Activated CD8-positive, alpha-beta memory T cell treated with anti-CD3 and anti-CD28 coated beads, Interleukin-2, amount 10 ng/mL, durations not matched to agents 7 days and 5 days (primary cell): ENCODE data around the gene ADGRG4. TPM values are rescaled to one million over a fixed set of nuclear protein-coding genes. Genes with fewer than 3 reads are reported as not detected.
"Not testable (repeated sequence)": the region's sequence is repeated elsewhere in the genome, so short reads cannot be mapped to it uniquely, and the experiment has no call there.

Experiments
- ATAC-seq: fragments of 150-1000 bp; cut with Tn5 transposase; one replicate; pipeline ENCODE4 v1.10.0; 2021; ENCODE audit warnings: moderate library complexity
- CTCF ChIA-PET: fragments of 350-600 bp; sonication (Branson Sonifier 250); formaldehyde crosslinking; loops from one replicate; lab custom pipeline; 2021; ENCODE audit warnings: antibody characterized with exemption; lab: Charles Lee
- DNase-seq: peaks from one replicate; pipeline ENCODE4 v3.0.0-alpha.2; 2020
- H3K27ac Mint-ChIP-seq: one replicate; pipeline ENCODE4 v1.8.0; 2021; ENCODE audit warnings: mild to moderate bottlenecking, mixed read lengths
- H3K27me3 Mint-ChIP-seq: one replicate; pipeline ENCODE4 v1.8.0; 2021; ENCODE audit warnings: mixed read lengths
- H3K36me3 Mint-ChIP-seq: one replicate; pipeline ENCODE4 v1.8.0; 2021; ENCODE audit warnings: mild to moderate bottlenecking, mixed read lengths
- H3K4me1 Mint-ChIP-seq: one replicate; pipeline ENCODE4 v1.8.0; 2021; ENCODE audit warnings: mixed read lengths
- H3K4me3 Mint-ChIP-seq: one replicate; pipeline ENCODE4 v1.8.0; 2021; ENCODE audit warnings: mild to moderate bottlenecking, moderate library complexity, mixed read lengths
- H3K9me3 Mint-ChIP-seq: one replicate; pipeline ENCODE4 v1.8.0; 2022; ENCODE audit warnings: low read depth, mixed read lengths
- total RNA-seq, 2 experiments: library from RNA; stranded (reverse); gene quantifications; one replicate each; pipeline ENCODE4 v1.2.3, GENCODE V29; 2021

The ADGRG4 gene
- total RNA-seq, 2 experiments from 2014 or later: not detected

DNA sequence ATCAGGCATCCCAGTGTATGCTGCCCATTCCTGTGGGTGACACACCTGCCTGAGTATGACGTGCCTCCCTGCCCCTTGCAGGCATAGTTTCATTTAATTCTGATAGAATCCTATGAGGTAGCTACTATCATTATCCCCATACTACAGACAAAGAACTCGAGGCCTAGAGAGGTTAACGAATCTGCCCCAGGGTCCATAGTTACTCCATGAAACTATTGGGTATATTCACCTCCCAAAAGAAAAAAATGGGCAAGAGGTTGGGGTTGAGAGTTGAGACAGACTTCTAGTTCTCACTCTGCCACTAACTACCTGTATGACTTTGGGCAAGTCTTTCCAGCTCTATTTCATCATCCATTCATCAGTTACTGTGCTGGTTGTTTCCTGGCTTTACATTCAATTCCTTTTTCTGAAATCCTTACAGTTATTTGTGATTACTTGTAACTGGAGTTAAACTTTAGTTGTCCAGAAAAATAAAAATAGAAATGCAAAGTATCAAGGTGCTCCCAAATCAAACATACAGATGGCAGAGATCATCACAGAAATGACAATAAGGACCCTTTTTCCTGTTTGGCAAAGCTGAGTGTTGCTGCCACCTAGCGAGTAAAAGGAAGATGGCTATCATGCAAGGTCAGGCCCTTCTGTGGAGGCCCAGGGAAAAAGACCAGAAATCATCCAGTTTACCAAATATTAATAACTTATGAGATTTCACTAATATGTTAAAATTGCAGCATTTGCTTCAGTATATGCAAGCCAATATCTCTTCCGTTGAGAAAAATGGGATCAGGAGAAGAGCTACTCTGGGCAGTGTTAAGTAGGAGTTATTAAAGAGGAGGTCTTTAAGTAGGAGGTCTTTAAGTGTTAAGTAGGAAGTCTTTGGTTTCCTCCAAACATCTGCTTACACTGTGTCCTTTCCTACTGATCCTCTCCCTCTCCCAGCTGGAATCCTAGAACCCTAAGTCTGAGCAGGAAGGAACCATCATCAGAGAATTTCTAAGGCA, 32.4 kb upstream of the ADGRG4 start:
- H3K36me3 Mint-ChIP-seq: no peaks in the 10 kb centered on the region
- no peaks in the 10 kb centered on the region for H3K9me3 Mint-ChIP-seq
- H3K27ac Mint-ChIP-seq: no peak overlapping the region
- no peaks in the 10 kb centered on the region for H3K27me3 Mint-ChIP-seq
- DNase-seq (peak; percentile 64), ATAC-seq (peak; percentile 79)
- H3K4me3 Mint-ChIP-seq: no peak overlapping the region
- peaks cover 13% of the 10 kb centered on the region for H3K4me1 Mint-ChIP-seq
- CTCF ChIA-PET: interaction anchor here (1.1 to 1.7 kb wide), 12 partner anchors 9 to 242 kb away, joined by 3 to 7 read pairs (median 4); no protein-coding TSS in a partner anchor

DNA sequence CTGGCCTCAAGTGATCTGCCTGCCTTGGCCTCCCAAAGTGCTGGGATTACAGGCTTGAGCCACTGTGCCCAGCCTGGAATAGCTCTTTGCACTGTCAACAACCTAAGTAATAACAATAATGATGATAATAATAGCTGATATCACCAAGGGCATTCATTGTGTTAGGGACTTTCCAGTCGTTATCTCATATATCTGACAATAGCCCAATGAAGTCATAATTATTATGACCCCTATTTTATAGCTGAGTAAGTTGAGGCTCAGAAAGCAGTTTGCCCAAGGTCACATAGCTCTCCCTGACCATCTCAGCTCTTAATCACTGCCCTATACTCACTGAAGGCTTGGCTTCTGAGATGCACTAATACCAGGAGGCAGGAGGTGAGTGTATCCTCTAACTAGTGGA, 30.8 kb upstream of the ADGRG4 start:
- Mint-ChIP-seq H3K9me3 (no peaks in the 10 kb centered on the region), H3K27ac (no peak overlapping the region), H3K4me1 (peaks cover 13% of the 10 kb centered on the region), H3K27me3 (no peaks in the 10 kb centered on the region), H3K36me3 (no peaks in the 10 kb centered on the region), H3K4me3 (no peak overlapping the region)
- ATAC-seq (no peak), DNase-seq (no peak)
- CTCF ChIA-PET: interaction anchor here (1.2 kb wide), 1 partner anchor 19 kb away, joined by 6 read pairs; the partner anchor contains the start of gene MAP7D3

DNA sequence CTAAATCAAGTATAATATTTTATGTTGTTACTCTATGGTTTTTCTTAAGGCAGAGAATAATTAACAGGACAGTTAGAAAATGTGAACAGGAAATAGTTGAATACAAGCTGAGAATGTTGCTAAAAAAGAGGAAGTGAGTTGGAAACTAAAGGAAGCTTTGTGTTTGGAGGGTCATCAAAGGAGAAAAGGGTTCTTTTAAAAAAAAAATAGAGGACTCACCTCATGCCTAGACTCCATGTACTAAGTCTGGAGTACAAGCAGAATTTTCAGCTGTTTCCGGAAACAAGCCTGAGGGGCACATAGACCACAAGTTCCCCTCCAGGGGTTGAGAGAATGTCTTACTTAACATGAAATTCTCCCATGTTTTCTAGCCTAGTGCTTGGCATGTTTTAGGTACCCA, 29.5 kb upstream of the ADGRG4 start:
- DNase-seq: no peak
- no peak overlapping the region for H3K4me3 Mint-ChIP-seq
- no peaks in the 10 kb centered on the region for H3K27me3 Mint-ChIP-seq
- no peak for ATAC-seq
- CTCF ChIA-PET: interaction anchor here (0.8 kb wide), 1 partner anchor 243 kb away, joined by 3 read pairs; no protein-coding TSS in a partner anchor
- peaks cover 13% of the 10 kb centered on the region for H3K4me1 Mint-ChIP-seq
- H3K36me3 Mint-ChIP-seq: no peaks in the 10 kb centered on the region
- H3K27ac Mint-ChIP-seq: no peak overlapping the region
- no peaks in the 10 kb centered on the region for H3K9me3 Mint-ChIP-seq

DNA sequence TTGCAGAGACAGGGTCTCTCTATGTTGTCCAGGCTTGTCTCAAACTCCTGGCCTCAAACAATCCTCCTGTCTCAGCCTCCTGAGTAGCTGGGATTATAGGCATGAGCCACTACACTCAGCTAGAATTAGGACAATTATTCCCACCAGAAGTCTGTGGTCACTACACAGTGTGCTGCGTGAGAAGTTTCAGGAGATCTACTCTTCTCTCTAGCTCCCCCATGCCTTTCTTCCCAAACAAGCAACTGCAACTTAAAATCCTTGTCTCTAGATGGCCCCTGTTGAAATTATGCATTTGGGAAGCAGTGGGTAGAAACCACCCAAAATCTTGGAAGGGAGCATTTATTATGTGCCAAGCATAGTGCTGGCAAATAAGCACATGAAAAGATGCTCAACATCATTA, 28.4 kb upstream of the ADGRG4 start:
- CTCF ChIA-PET: no interaction called here
- Mint-ChIP-seq H3K4me3 (no peak overlapping the region), H3K27ac (no peak overlapping the region), H3K9me3 (no peaks in the 10 kb centered on the region), H3K4me1 (peaks cover 13% of the 10 kb centered on the region), H3K27me3 (no peaks in the 10 kb centered on the region), H3K36me3 (no peaks in the 10 kb centered on the region)
- DNase-seq: no peak
- no peak for ATAC-seq

DNA sequence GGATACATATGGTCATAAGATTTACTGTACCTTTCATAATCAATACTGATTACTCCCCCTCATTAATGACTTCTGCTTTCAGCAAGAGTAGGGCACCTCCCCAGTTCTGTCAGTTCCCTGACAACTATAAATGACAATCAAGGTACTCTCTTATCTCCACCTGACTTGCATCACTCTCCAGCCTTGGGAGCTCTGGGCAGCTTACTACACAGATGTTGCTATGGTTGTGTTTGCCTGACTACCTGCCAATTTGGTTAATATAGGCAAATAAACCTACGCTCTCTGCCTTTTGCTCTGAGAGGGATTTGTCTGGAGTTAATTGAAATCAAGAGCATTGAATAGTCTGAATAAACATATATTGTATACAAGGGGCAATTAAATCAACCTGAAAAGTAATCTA, 26.8 kb upstream of the ADGRG4 start:
- CTCF ChIA-PET: no interaction called here
- Mint-ChIP-seq H3K4me3 (no peak overlapping the region), H3K27ac (no peak overlapping the region), H3K4me1 (peaks cover 13% of the 10 kb centered on the region), H3K27me3 (no peaks in the 10 kb centered on the region), H3K9me3 (no peaks in the 10 kb centered on the region), H3K36me3 (no peaks in the 10 kb centered on the region)
- ATAC-seq (no peak), DNase-seq (no peak)

DNA sequence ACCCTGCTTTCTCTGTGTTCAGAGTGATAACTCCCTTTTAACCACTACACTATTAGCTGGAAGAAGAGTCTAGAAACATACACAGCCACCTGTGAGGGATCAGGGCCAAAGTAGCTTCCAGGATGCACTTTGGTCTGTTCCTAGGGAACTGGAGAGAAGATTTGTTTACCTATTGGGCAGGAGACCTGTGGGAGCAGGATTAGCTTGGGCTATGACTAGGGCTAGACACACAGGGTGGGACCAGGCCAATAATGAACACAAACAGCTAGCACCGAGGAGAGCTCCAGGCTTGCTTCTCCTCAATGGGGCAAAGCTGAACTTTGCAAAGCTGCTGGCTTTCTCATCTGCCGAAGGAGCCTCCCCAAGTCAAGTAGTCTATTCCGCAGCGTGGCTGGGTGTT, 25.2 kb upstream of the ADGRG4 start:
- Mint-ChIP-seq H3K36me3 (no peaks in the 10 kb centered on the region), H3K27ac (no peak overlapping the region), H3K4me1 (peaks cover 13% of the 10 kb centered on the region), H3K9me3 (no peaks in the 10 kb centered on the region), H3K27me3 (no peaks in the 10 kb centered on the region), H3K4me3 (no peak overlapping the region)
- no peak for DNase-seq
- CTCF ChIA-PET: no interaction called here
- no peak for ATAC-seq

DNA sequence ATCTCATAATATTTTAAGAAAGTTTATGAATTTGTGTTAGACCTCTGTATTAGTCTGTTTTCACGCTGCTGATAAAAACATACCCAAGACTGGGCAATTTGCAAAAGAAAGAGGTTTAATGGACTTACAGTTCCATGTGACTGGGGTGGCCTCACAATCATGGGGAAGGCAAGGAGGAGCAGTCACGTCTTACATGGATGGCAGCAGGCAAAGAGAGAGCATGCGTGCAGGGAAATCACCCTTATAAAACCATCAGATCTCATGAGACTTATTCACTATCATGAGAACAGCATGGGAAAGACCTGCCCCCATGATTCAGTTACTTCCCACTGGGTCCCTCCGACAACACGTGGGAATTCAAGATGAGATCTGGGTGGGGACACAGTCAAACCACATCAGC, 14.4 kb upstream of the ADGRG4 start:
- ATAC-seq, H3K36me3 Mint-ChIP-seq, CTCF ChIA-PET, DNase-seq, H3K27me3 Mint-ChIP-seq, H3K27ac Mint-ChIP-seq, H3K9me3 Mint-ChIP-seq, H3K4me3 Mint-ChIP-seq, H3K4me1 Mint-ChIP-seq: not testable (repeated sequence)

DNA sequence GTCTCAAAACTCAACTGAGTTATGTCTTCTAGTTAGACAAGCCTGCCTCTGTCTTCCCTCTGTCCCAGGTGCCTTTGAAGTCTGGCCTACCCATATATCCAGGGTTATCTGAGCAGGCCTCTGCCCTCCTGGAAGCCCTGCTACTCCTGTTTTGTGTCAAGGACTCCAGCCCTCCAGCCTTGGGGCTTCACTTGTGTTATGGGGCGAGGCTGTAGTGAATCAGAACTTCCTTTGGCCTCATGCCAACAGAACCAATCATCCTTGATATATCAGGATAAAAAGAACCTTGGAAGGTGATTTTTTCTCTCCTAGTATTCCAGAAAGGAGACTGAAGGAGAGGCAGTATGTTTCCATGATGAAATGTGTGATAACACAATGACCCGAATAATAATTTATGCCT, 8.9 kb upstream of the ADGRG4 start:
- Mint-ChIP-seq H3K27me3 (peaks cover 8% of the 10 kb centered on the region), H3K4me3 (no peak overlapping the region), H3K4me1 (no peaks in the 10 kb centered on the region), H3K9me3 (no peaks in the 10 kb centered on the region), H3K27ac (no peak overlapping the region), H3K36me3 (no peaks in the 10 kb centered on the region)
- ATAC-seq (no peak), DNase-seq (no peak)
- CTCF ChIA-PET: no interaction called here

DNA sequence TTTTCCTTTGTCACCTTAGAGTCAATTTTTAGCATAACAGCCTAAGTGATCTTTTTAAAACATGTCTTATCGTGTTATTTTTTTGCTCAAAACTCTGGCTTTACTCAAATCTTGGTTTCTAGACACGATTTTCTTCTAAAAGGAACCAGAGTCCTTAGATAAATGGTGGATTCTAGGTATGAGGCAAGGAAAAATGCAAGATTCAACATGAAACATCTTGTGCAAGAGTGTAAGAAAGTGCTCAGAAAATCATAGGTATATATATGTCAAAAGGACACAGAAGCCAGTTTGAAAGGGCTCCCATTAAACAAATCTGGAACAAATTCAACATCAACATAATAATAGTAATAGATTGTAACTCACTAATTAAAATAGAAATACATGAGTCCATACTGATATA, 8.1 kb upstream of the ADGRG4 start:
- H3K36me3 Mint-ChIP-seq: no peaks in the 10 kb centered on the region
- no peaks in the 10 kb centered on the region for H3K4me1 Mint-ChIP-seq
- H3K9me3 Mint-ChIP-seq: no peaks in the 10 kb centered on the region
- ATAC-seq (no peak), DNase-seq (no peak)
- no peak overlapping the region for H3K27ac Mint-ChIP-seq
- H3K27me3 Mint-ChIP-seq: peaks cover 8% of the 10 kb centered on the region
- no peak overlapping the region for H3K4me3 Mint-ChIP-seq
- CTCF ChIA-PET: no interaction called here

DNA sequence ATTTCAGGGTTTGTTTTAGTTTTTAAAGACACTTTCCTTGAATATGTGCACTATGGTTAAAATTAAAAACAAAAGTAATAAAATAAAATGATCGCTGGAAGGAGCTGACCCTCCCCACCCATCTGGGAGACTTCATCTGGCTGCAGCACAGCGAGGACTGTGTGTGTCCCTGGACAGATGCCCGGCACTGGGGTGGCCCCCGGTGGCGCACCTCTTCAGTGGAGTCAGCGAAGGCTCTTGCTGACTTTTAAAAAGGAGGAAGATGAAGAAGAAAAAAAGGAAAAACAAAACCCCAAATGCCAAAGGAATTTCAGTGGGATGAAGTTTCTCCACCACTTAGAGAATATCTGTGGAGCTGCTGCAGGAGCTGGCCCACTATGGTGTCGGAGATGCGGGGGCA, 5.4 kb upstream of the ADGRG4 start:
- no peak overlapping the region for H3K4me3 Mint-ChIP-seq
- DNase-seq (no peak), ATAC-seq (no peak)
- H3K4me1 Mint-ChIP-seq: no peaks in the 10 kb centered on the region
- H3K9me3 Mint-ChIP-seq: no peaks in the 10 kb centered on the region
- H3K27ac Mint-ChIP-seq: no peak overlapping the region
- H3K27me3 Mint-ChIP-seq: peaks cover 8% of the 10 kb centered on the region
- CTCF ChIA-PET: no interaction called here
- H3K36me3 Mint-ChIP-seq: no peaks in the 10 kb centered on the region

DNA sequence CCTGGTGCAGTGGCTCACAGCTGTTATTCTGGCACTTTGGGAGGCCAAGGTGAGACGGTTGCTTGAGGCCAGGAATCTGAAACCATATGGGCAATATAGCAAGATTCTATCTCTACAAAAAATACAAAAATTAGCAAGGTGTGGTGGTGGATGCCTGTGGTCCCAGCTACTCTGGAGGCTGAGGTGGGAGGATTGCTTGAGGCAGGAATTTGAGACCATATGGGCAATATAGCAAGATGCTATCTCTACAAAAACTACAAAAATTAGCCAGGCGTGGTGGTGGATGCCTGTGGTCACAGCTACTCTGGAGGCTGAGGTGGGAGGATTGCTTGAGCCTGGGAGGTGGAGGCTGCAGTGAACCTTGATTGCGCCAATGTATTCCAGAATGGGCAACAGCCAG, 2.3 kb downstream of the ADGRG4 start:
- ATAC-seq (no peak), DNase-seq (no peak)
- Mint-ChIP-seq H3K4me1 (no peaks in the 10 kb centered on the region), H3K27ac (no peak overlapping the region), H3K4me3 (no peak overlapping the region), H3K9me3 (no peaks in the 10 kb centered on the region), H3K36me3 (no peaks in the 10 kb centered on the region), H3K27me3 (peaks cover 6% of the 10 kb centered on the region)
- CTCF ChIA-PET: no interaction called here

DNA sequence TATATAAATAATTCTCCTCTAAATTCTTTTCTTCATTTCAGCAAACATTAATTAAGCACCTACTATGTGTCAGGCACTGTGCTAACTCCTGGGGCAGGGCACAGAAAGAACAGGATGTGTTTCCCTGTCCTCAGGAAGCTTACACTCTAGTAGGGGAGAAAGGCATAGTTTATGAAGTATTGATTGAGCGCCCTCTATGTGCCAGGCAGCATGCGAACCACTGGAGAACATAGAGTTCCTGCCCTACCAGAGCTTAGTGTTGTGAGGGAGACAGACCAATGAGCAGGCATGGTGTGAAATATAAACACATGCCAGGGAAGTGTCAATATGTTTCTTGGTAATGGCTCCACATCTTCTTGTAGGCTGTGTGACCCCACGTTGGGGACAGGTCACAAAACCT, 3.7 kb downstream of the ADGRG4 start:
- Mint-ChIP-seq H3K4me1 (no peaks in the 10 kb centered on the region), H3K27ac (no peak overlapping the region), H3K36me3 (no peaks in the 10 kb centered on the region), H3K4me3 (no peak overlapping the region), H3K9me3 (no peaks in the 10 kb centered on the region), H3K27me3 (peaks cover 6% of the 10 kb centered on the region)
- ATAC-seq: no peak
- no peak for DNase-seq
- CTCF ChIA-PET: no interaction called here

DNA sequence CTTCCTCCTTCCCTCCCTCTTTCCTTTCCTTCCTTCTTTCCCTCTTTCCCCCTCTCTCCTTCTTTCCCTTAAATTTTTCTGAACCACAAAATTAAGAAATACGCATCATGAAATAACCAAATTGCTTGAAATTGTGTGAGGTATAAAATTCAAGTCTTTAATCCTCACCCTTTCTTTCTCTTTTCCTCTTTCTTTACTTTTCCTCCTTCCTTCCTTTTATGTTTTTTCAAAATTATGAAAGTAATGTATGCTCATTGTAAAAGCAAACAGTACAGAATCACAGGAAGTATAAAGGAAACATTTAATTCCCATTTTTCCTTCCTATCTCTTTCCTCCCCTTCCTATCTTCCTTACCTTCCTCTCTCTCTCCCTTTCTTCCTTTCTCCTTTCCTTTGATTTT, 5.4 kb downstream of the ADGRG4 start:
- no peak overlapping the region for H3K4me3 Mint-ChIP-seq
- H3K36me3 Mint-ChIP-seq: no peaks in the 10 kb centered on the region
- DNase-seq (no peak), ATAC-seq (no peak)
- H3K9me3 Mint-ChIP-seq: no peaks in the 10 kb centered on the region
- no peak overlapping the region for H3K27ac Mint-ChIP-seq
- CTCF ChIA-PET: no interaction called here
- no peaks in the 10 kb centered on the region for H3K4me1 Mint-ChIP-seq
- H3K27me3 Mint-ChIP-seq: peaks cover 6% of the 10 kb centered on the region

DNA sequence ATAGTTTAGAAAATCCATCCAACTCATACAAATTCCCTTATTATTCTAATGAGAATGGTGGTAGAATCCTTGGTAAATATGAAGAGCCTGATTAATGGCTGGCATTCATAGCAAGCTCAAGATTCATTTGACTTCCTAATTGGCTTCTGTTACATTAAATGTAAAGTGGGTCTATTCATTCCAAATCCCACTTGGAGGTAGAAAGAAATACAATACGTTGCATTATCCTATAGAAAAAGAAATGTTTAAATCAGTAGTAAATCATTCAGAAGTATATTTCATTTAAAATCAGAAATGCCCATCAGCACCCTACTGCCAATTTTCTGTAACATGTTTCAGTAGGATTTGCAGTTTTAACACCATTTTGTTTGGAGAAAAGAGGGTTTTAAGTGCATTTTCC, 6.7 kb downstream of the ADGRG4 start:
- no peak for DNase-seq
- no peak overlapping the region for H3K27ac Mint-ChIP-seq
- peaks cover 6% of the 10 kb centered on the region for H3K27me3 Mint-ChIP-seq
- CTCF ChIA-PET: no interaction called here
- no peaks in the 10 kb centered on the region for H3K9me3 Mint-ChIP-seq
- no peak for ATAC-seq
- no peak overlapping the region for H3K4me3 Mint-ChIP-seq
- no peaks in the 10 kb centered on the region for H3K36me3 Mint-ChIP-seq
- no peaks in the 10 kb centered on the region for H3K4me1 Mint-ChIP-seq
